Stimulated activated naive CD8-positive, alpha-beta T cell treated with anti-CD3 and anti-CD28 coated beads, Interleukin-15, amount 100 ng/mL, for 72 hours (primary cell): ENCODE data around the gene CERK.
"Not testable (repeated sequence)": the region's sequence is repeated elsewhere in the genome, so short reads cannot be mapped to it uniquely, and the experiment has no call there.

Source experiments
- ATAC-seq: fragments of 150-1000 bp; cut with Tn5 transposase; 2 replicates; pipeline ENCODE4 v1.10.0; 2021; ENCODE audit warnings: mild to moderate bottlenecking, moderate library complexity
- DNase-seq, 2 donors: peaks; one replicate each; pipeline ENCODE4 v3.0.0; 2021 to 2022
- H3K27ac Mint-ChIP-seq, 2 donors: one replicate each; pipeline ENCODE4 v1.8.0; 2022; ENCODE audit warnings: mild to moderate bottlenecking in 2 of 2, mixed read lengths in 2 of 2, moderate library complexity in 2 of 2
- H3K27me3 Mint-ChIP-seq: one replicate; pipeline ENCODE4 v1.8.0; 2022; ENCODE audit warnings: mixed read lengths
- H3K4me1 Mint-ChIP-seq: one replicate; pipeline ENCODE4 v1.8.0; 2022; ENCODE audit warnings: mild to moderate bottlenecking, mixed read lengths
- H3K4me3 Mint-ChIP-seq, 2 donors: one replicate each; pipeline ENCODE4 v1.8.0; 2022; ENCODE audit warnings: mild to moderate bottlenecking in 2 of 2, mixed read lengths in 2 of 2, moderate library complexity in 1 of 2
- H3K9me3 Mint-ChIP-seq, 2 donors: one replicate each; pipeline ENCODE4 v1.8.0; 2022; ENCODE audit warnings: mixed read lengths in 2 of 2

CERK gene

GRCh38 chr22:46638601-46639431 is 99.2 kb downstream of the CERK start:
- no peak for DNase-seq
- no peak overlapping the region for H3K27ac Mint-ChIP-seq

GRCh38 chr22:46637711-46638600 is 100.1 kb downstream of the CERK start:
- no peak for DNase-seq
- H3K4me3 Mint-ChIP-seq: no peak overlapping the region
- no peak overlapping the region for H3K27ac Mint-ChIP-seq
- no peaks in the 10 kb centered on the region for H3K27me3 Mint-ChIP-seq
- H3K9me3 Mint-ChIP-seq: peaks cover 0 to 3% of the 10 kb centered on the region in 2 donors
- no peaks in the 10 kb centered on the region for H3K4me1 Mint-ChIP-seq
- ATAC-seq: no peak

More at GRCh38 chr22:46638601-46639431, 99.2 kb downstream of the CERK start:
- H3K27me3 Mint-ChIP-seq: no peaks in the 10 kb centered on the region
- no peak overlapping the region for H3K4me3 Mint-ChIP-seq
- H3K4me1 Mint-ChIP-seq: no peaks in the 10 kb centered on the region
- H3K9me3 Mint-ChIP-seq: peaks cover 6 to 8% of the 10 kb centered on the region in 2 donors
- no peak for ATAC-seq

- H3K9me3 Mint-ChIP-seq: no peaks in the 10 kb centered on the region
- no peak overlapping the region for H3K27ac Mint-ChIP-seq
- H3K27me3 Mint-ChIP-seq: no peaks in the 10 kb centered on the region
- no peak overlapping the region for H3K4me3 Mint-ChIP-seq
- H3K4me1 Mint-ChIP-seq: no peaks in the 10 kb centered on the region
- DNase-seq: no peak
- ATAC-seq: no peak
Observed at GRCh38 chr22:46636221-46637002, 101.6 kb downstream of the CERK start.

GRCh38 chr22:46635756-46636155 is 102.3 kb downstream of the CERK start:
- DNase-seq (no peak), ATAC-seq (peak; percentile 38)

DNA sequence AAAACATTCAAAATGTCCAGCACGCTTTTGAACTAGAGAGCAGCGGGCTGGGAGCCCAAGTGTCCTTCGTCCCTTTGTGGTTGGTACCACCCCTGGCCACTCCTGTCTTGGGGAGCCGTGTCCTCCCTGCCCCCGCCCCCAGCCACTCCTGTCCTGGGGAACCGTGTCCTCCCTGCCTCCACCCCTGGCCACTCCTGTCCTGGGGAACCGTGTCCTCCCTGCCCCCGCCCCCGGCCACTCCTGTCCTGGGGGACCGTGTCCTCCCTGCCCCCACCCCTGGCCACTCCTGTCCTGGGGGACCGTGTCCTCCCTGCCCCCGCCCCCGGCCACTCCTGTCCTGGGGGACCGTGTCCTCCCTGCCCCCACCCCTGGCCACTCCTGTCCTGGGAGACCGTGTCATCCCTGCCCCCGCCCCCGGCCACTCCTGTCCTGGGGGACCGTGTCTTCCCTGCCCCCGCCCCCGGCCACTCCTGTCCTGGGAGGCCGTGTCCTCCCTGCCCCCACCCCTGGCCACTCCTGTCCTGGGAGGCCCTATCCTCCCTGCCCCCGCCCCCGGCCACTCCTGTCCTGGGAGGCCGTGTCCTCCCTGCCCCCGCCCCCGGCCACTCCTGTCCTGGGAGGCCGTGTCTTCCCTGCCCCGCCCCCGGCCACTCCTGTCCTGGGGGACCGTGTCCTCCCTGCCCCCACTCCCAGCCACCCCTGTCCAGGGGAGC is 102.9 kb downstream of the CERK start:
- not testable (repeated sequence) for H3K27ac Mint-ChIP-seq, ATAC-seq, H3K27me3 Mint-ChIP-seq, H3K4me3 Mint-ChIP-seq, DNase-seq, H3K4me1 Mint-ChIP-seq, H3K9me3 Mint-ChIP-seq

More at GRCh38 chr22:46635756-46636155, 102.3 kb downstream of the CERK start:
- Mint-ChIP-seq H3K9me3 (no peaks in the 10 kb centered on the region), H3K4me3 (no peak overlapping the region), H3K27me3 (no peaks in the 10 kb centered on the region), H3K4me1 (no peaks in the 10 kb centered on the region), H3K27ac (no peak overlapping the region)
